ENCODE data around the gene PHACTR3.

GRCh38 chr20:59705651-59706399 is 101.5 kb downstream of the PHACTR3 start:
- TF ChIP-seq, protein P1, sequence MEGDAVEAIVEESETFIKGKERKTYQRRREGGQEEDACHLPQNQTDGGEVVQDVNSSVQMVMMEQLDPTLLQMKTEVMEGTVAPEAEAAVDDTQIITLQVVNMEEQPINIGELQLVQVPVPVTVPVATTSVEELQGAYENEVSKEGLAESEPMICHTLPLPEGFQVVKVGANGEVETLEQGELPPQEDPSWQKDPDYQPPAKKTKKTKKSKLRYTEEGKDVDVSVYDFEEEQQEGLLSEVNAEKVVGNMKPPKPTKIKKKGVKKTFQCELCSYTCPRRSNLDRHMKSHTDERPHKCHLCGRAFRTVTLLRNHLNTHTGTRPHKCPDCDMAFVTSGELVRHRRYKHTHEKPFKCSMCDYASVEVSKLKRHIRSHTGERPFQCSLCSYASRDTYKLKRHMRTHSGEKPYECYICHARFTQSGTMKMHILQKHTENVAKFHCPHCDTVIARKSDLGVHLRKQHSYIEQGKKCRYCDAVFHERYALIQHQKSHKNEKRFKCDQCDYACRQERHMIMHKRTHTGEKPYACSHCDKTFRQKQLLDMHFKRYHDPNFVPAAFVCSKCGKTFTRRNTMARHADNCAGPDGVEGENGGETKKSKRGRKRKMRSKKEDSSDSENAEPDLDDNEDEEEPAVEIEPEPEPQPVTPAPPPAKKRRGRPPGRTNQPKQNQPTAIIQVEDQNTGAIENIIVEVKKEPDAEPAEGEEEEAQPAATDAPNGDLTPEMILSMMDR (IDR thresholded peaks at IDR 0.05): no peak
- no peak for TF ChIP-seq POLR2A (IDR thresholded peaks at IDR 0.05)

Measured in lower leg skin (tissue), 3 donors.